Right lobe of liver (tissue), 6 donors: ENCODE measurements around the gene KRT6A. TPM values are rescaled to one million over a fixed set of nuclear protein-coding genes. Genes with fewer than 3 reads are reported as not detected.

Experiments
- ATAC-seq, 4 donors: fragments of 200-7000 bp; cut with Tn5 transposase; one replicate each; pipeline ENCODE4 v1.9.1; 2020; ENCODE audit warnings: mild to moderate bottlenecking in 4 of 4, moderate library complexity in 4 of 4
- DNase-seq, 3 donors: peaks; one replicate each; pipeline ENCODE4 v3.0.0-alpha.2; 2020
- H3K27ac ChIP-seq, 3 donors: fragments of 200-600 bp; one replicate each; pipeline ENCODE4 v1.8.0; 2022
- H3K27me3 ChIP-seq, 2 donors: fragments of 200-600 bp; one replicate each; pipeline ENCODE4 v1.8.0; 2022
- H3K36me3 ChIP-seq, 4 donors: fragments of 200-600 bp; sonication (generic) in 1 of 4; one replicate each; pipeline versions ENCODE4 v1.5.1 to v1.8.0; 2017 to 2022; ENCODE audit warnings: control low read depth in 1 of 4
- H3K4me1 ChIP-seq, 4 donors: fragments of 200-600 bp; sonication (generic) in 1 of 4; one replicate each; pipeline versions ENCODE4 v1.5.1 to v1.8.0; 2017 to 2022; ENCODE audit warnings: control low read depth in 1 of 4
- H3K4me3 ChIP-seq, 3 donors: fragments of 200-600 bp; one replicate each; pipeline ENCODE4 v1.8.0; 2022
- H3K9me3 ChIP-seq, 4 donors: fragments of 200-600 bp; sonication (generic) in 1 of 4; one replicate each; pipeline versions ENCODE4 v1.5.1 to v1.8.0; 2017 to 2022; ENCODE audit warnings: control low read depth in 1 of 4
- POLR2A ChIP-seq: fragments of 450-650 bp; IDR thresholded peaks from one replicate; pipeline ENCODE4 v1.6.1; 2017; ENCODE audit warnings: antibody characterized with exemption, mild to moderate bottlenecking
- WGBS: methylation state at CpG from one replicate; pipeline ENCODE4 v1.1.6; 2018; ENCODE audit warnings: low coverage, low lambda C conversion rate; ENCODE audit not compliant: insufficient coverage; ENCODE audit errors: missing lambda C conversion rate; 5-methylcytosine and 5-hydroxymethylcytosine counted together
- intact Hi-C, 2 donors: fragments of 100-400 bp; cut with DNase I; formaldehyde crosslinking; loops; one replicate each; pipeline versions ENCODE4 v1.11.2 to v1.14.1; 2022
- long read RNA-seq: library from polyadenylated mRNA; unstranded; transcript quantifications from one replicate; pipeline ENCODE4 v2.0.0, GENCODE V29; 2019
- total RNA-seq, 6 experiments: library from RNA; depleted of rRNA in 2 of 6; stranded (reverse); fragments of >200 nt in 2 of 6; fragmentation: NEBNext Ultra II Directional in 3 of 6; extraction: Animal tissue kit (Norgen Biotek cat#: 25700) in 3 of 6; gene quantifications; one replicate each; pipeline versions ENCODE4 v1.1.0 to v1.2.4, GENCODE V29; 2016 to 2023
- TF ChIP-seq, protein P1 (sequence below), 4 donors: fragments of 200-600 bp in 3 of 4; fragments of 450-650 bp in 1 of 4; IDR thresholded peaks; one replicate each; pipeline versions ENCODE4 v1.5.1 to v1.8.0; 2016 to 2022; ENCODE audit warnings: antibody characterized with exemption in 4 of 4, mild to moderate bottlenecking in 2 of 4
- donor health status: DM: no; HTN: yes; CAD: no.
- donor health status: DM: no; HTN: no; CAD: no.
- donor health status: DM: no; HTN: no; CAD: no.
- donor health status: DM: no; HTN: yes; CAD: no.
- donor health status: DM: no; HTN: yes; CAD: no.

Gene KRT6A
- total RNA-seq, result 1 to 10 TPM in 1 of 6 experiments, not detected in 5; 1.2 TPM
- long read RNA-seq, result 0 reads

DNA sequence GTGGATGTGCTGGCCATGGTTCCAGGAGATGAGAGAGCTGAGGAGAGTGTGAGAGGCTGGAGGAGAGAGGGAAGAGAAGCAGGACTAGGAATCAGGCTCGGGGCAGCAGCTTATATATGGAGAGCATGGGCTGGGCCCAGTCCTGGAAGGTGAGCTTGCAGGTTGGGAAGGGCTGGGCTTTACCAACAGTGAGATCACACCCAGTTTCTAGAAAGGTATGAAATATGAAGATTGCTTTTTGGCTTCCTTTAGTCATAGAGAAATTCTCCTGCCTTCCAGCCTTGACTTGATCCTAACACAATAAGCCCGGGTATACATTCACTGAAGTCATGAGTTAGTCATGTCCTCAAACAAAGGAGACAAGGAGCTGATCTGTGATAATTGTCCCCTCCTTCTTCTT is at the start of gene KRT6A:
Gene KRT6A, minus strand, starts transcription at position 86 of the 400 bp plus-strand sequence. Its CDS starts 69 bp downstream, at position 17.
- ATAC-seq, result no peak
- H3K36me3 ChIP-seq, result no peaks in the 10 kb centered on the region
- TF ChIP-seq POLR2A, result no peak
- TF ChIP-seq, protein P1, sequence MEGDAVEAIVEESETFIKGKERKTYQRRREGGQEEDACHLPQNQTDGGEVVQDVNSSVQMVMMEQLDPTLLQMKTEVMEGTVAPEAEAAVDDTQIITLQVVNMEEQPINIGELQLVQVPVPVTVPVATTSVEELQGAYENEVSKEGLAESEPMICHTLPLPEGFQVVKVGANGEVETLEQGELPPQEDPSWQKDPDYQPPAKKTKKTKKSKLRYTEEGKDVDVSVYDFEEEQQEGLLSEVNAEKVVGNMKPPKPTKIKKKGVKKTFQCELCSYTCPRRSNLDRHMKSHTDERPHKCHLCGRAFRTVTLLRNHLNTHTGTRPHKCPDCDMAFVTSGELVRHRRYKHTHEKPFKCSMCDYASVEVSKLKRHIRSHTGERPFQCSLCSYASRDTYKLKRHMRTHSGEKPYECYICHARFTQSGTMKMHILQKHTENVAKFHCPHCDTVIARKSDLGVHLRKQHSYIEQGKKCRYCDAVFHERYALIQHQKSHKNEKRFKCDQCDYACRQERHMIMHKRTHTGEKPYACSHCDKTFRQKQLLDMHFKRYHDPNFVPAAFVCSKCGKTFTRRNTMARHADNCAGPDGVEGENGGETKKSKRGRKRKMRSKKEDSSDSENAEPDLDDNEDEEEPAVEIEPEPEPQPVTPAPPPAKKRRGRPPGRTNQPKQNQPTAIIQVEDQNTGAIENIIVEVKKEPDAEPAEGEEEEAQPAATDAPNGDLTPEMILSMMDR (IDR thresholded peaks at IDR 0.05), result no peak
- H3K9me3 ChIP-seq, result no peaks in the 10 kb centered on the region
- H3K27ac ChIP-seq, result no peak within 1 kb of the TSS
- H3K4me1 ChIP-seq, result no peaks in the 10 kb centered on the region
- H3K4me3 ChIP-seq, result no peak within 1 kb of the TSS
- no peaks in the 10 kb centered on the region for H3K27me3 ChIP-seq
- no peak for DNase-seq
- intact Hi-C loops, result no loop called here
- WGBS, result 73% methylated on average over 2 of the region's 2 CpGs

DNA sequence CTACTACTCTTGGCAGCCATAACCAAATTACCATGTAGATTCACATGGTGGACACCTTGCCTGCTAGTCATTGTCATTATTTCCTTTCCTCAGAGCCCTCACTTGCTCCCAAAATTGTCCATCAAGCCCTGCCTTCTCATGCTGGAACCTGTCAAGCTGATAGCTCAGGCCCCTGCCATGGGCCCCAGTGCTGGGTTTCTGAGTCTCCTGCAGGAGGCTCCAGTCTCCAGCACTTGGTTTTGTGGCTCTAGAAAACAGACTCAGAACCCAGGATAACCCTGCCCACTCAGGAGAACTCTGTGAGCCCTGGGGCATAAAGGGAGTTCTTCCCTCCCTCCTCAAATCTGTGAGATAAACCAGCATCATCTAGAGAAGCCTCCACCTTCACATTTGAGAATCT is 49.1 kb upstream of the KRT6A start:
- Histone ChIP-seq H3K36me3 (no peaks in the 10 kb centered on the region), H3K27me3 (no peaks in the 10 kb centered on the region), H3K4me3 (no peak overlapping the region), H3K9me3 (no peaks in the 10 kb centered on the region), H3K27ac (no peak overlapping the region), H3K4me1 (no peaks in the 10 kb centered on the region)
- no peak for TF ChIP-seq POLR2A
- TF ChIP-seq, protein P1 (IDR thresholded peaks at IDR 0.05), result no peak
- DNase-seq, result no peak
- no peak for ATAC-seq
- intact Hi-C loops, result no loop called here

DNA sequence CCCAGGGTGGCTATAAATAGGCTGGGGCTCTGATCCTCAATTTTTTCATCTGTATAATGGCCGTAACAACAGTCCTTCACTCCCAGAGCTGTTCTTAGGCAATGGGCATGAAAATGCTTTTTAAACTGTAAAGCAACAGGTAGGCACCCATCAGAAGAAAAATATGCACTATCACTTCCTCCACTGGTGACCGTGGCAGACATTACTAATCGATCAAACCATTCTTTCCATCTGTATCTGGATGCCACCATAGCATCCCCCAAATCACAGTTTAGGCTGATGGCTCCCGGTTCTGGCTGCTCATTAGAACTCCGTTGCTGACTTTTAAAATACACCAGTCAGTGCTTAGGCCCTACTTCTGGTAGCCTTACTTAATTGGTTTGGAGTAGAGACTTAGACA is 48.7 kb upstream of the KRT6A start:
- 88% methylated on average over 4 of the region's 5 CpGs for WGBS
- TF ChIP-seq POLR2A, result no peak
- TF ChIP-seq, protein P1 (IDR thresholded peaks at IDR 0.05), result no peak
- H3K4me1 ChIP-seq, result no peaks in the 10 kb centered on the region

DNA sequence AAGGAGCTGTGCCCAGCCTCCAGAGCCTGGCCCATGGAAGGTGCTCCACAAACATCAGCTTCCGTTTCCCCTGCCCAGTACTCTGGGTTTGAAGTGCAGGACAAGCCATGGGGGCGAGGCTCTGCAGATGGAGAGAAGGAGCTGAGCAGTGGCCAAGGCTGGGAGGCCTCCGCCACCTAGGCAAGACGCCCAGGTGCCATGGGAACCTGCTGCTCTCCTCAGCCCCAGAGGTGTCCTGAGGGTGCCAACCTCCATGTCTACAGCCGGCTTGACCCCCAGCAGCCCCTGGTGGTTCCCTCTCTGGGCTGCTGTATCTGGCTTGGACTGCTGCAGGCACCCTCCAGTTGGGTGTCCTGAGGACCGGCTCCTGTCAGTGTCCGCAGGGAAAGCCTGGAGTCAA is 47.5 kb upstream of the KRT6A start:
- DNase-seq, result no peak
- no peaks in the 10 kb centered on the region for H3K27me3 ChIP-seq

More for the DNA sequence above, 48.7 kb upstream of the KRT6A start:
- H3K9me3 ChIP-seq, result no peaks in the 10 kb centered on the region
- intact Hi-C loops, result no loop called here
- H3K27me3 ChIP-seq, result no peaks in the 10 kb centered on the region
- no peak overlapping the region for H3K4me3 ChIP-seq
- H3K36me3 ChIP-seq, result no peaks in the 10 kb centered on the region
- ATAC-seq (no peak), DNase-seq (no peak)
- no peak overlapping the region for H3K27ac ChIP-seq

More for the DNA sequence above, 47.5 kb upstream of the KRT6A start:
- H3K36me3 ChIP-seq, result no peaks in the 10 kb centered on the region
- no peaks in the 10 kb centered on the region for H3K9me3 ChIP-seq
- WGBS, result no CpG with 5 or more reads among the region's 7 CpGs
- no peak for ATAC-seq
- intact Hi-C loops, result no loop called here
- H3K4me3 ChIP-seq, result no peak overlapping the region
- no peaks in the 10 kb centered on the region for H3K4me1 ChIP-seq
- no peak for TF ChIP-seq POLR2A
- TF ChIP-seq, protein P1 (IDR thresholded peaks at IDR 0.05), result no peak
- H3K27ac ChIP-seq, result no peak overlapping the region
